Activated naive CD4-positive, alpha-beta T cell treated with anti-CD3 and anti-CD28 coated beads, Interleukin-2, amount 50 U/mL, for 24 hours (primary cell): ENCODE results near the gene IRF6.

Source experiments
- H3K27ac Mint-ChIP-seq: one replicate; pipeline ENCODE4 v1.8.0; 2021; ENCODE audit warnings: mild to moderate bottlenecking, mixed read lengths
- H3K27me3 Mint-ChIP-seq: one replicate; pipeline ENCODE4 v1.8.0; 2021; ENCODE audit warnings: mixed read lengths
- H3K36me3 Mint-ChIP-seq: one replicate; pipeline ENCODE4 v1.8.0; 2021; ENCODE audit warnings: mixed read lengths
- H3K4me1 Mint-ChIP-seq: one replicate; pipeline ENCODE4 v1.8.0; 2021; ENCODE audit warnings: mixed read lengths
- H3K4me3 Mint-ChIP-seq: one replicate; pipeline ENCODE4 v1.8.0; 2021; ENCODE audit warnings: mild to moderate bottlenecking, mixed read lengths
- H3K9me3 Mint-ChIP-seq: one replicate; pipeline ENCODE4 v1.8.0; 2021; ENCODE audit warnings: mixed read lengths

IRF6 gene

DNA sequence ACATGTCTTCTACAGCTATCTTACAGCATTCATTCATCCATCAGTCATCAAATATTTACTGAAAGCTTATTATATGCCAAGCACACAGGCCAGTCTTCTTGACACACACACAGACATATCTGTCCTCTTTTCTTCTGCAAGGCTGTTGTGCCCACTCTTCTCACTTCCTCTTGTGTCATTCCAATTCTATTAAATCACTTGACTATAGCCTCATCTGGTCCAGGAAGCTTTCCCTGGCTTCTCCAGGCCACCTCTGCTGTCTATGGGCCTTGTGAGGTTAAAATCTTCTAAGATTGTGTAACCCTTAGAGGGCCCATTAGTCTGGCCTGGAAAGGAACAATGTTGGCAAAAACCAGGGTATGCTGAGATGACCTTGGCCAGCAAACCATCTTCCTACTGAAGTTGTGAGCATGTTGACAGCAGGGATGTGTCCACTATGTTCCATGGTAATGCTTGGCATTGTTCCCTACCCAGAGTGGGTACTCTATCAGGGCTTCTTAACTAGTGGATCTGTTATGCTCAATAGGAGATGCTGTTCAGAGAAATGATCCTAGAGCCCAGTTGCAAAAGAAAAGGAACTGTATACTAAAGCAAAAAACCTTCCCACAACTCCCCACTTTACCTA, 44.8 kb downstream of the IRF6 start:
- Mint-ChIP-seq H3K4me1 (peaks cover 82% of the 10 kb centered on the region), H3K9me3 (no peaks in the 10 kb centered on the region), H3K4me3 (peak overlapping the region; percentile 60), H3K27me3 (no peaks in the 10 kb centered on the region), H3K27ac (peak overlapping the region; percentile 95), H3K36me3 (peaks cover 33% of the 10 kb centered on the region)

GRCh38 chr1:209759829-209760359, 46.0 kb downstream of the IRF6 start:
- no peaks in the 10 kb centered on the region for H3K27me3 Mint-ChIP-seq
- H3K9me3 Mint-ChIP-seq = no peaks in the 10 kb centered on the region
- H3K4me3 Mint-ChIP-seq = peak overlapping the region; percentile 65
- H3K36me3 Mint-ChIP-seq = peaks cover 36% of the 10 kb centered on the region
- H3K27ac Mint-ChIP-seq = peak overlapping the region; percentile 94
- peaks cover 82% of the 10 kb centered on the region for H3K4me1 Mint-ChIP-seq

DNA sequence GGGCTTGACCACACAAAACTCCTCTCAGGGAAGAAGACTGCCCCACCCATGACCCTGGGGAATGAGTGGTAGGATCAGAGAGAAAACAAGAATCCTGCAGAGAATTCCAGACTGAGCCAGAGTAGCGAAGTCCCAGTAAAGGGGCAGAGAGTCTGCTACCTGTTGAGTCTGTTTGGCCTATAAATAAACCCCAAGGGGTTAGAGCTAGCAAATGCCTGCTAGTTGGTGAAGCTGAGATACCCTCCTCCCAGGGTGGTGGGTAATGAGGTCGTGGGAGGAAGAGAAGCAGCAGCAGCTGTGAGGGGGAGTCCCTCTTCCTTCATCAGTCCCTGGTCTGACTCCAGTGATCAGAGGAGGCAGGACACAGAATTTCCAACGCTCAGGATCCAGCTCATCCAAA, 47.5 kb downstream of the IRF6 start:
- Mint-ChIP-seq H3K27me3 (no peaks in the 10 kb centered on the region), H3K9me3 (no peaks in the 10 kb centered on the region), H3K4me1 (peaks cover 81% of the 10 kb centered on the region), H3K27ac (peak overlapping the region; percentile 94), H3K36me3 (peaks cover 30% of the 10 kb centered on the region), H3K4me3 (peak overlapping the region; percentile 95)

GRCh38 chr1:209756615-209757445, 49.1 kb downstream of the IRF6 start:
- Mint-ChIP-seq H3K9me3 (no peaks in the 10 kb centered on the region), H3K4me3 (peak overlapping the region; percentile 95), H3K27ac (peak overlapping the region; percentile 94), H3K4me1 (peaks cover 77% of the 10 kb centered on the region), H3K36me3 (peaks cover 20% of the 10 kb centered on the region), H3K27me3 (no peaks in the 10 kb centered on the region)

- peak within 1 kb of the TSS; percentile 95 for H3K4me3 Mint-ChIP-seq
- peaks cover 15% of the 10 kb centered on the region for H3K36me3 Mint-ChIP-seq
Observed at GRCh38 chr1:209755926-209756614, 49.9 kb downstream of the IRF6 start, which contains the start of gene TRAF3IP3. Gene TRAF3IP3, plus strand, starts transcription at chr1:209756053. Its CDS starts 3,987 bp downstream, at chr1:209760040.

GRCh38 chr1:209755256-209755655, 50.7 kb downstream of the IRF6 start:
- Mint-ChIP-seq H3K27me3 (no peaks in the 10 kb centered on the region), H3K36me3 (peaks cover 13% of the 10 kb centered on the region), H3K27ac (peak overlapping the region; percentile 94), H3K4me1 (peaks cover 77% of the 10 kb centered on the region), H3K4me3 (peak overlapping the region; percentile 95), H3K9me3 (no peaks in the 10 kb centered on the region)

More at GRCh38 chr1:209755926-209756614, 49.9 kb downstream of the IRF6 start, which contains the start of gene TRAF3IP3:
- H3K9me3 Mint-ChIP-seq = no peaks in the 10 kb centered on the region
- peaks cover 77% of the 10 kb centered on the region for H3K4me1 Mint-ChIP-seq
- H3K27me3 Mint-ChIP-seq = no peaks in the 10 kb centered on the region
- peak within 1 kb of the TSS; percentile 94 for H3K27ac Mint-ChIP-seq

DNA sequence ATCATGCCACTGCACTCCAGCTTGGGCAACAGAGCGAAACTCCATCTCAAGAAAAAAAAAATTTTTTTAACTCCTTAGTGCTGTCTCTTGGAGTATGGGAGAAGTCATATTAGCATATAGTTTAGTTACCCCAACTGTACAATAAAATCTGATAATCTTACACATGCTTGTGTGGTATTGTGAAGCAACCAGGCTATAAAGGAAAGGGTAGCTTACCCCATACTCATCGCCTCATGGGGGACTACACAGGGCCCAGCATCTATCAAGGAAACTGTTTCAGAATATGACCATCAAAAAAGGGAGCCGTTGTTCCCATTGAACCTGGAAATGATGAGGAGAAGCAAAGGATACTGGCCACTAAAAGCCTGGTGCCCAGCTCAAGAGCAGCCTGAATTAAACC, 53.1 kb downstream of the IRF6 start:
- Mint-ChIP-seq H3K9me3 (no peaks in the 10 kb centered on the region), H3K36me3 (peaks cover 6% of the 10 kb centered on the region), H3K27me3 (no peaks in the 10 kb centered on the region), H3K4me1 (peaks cover 72% of the 10 kb centered on the region), H3K4me3 (no peak overlapping the region), H3K27ac (no peak overlapping the region)

DNA sequence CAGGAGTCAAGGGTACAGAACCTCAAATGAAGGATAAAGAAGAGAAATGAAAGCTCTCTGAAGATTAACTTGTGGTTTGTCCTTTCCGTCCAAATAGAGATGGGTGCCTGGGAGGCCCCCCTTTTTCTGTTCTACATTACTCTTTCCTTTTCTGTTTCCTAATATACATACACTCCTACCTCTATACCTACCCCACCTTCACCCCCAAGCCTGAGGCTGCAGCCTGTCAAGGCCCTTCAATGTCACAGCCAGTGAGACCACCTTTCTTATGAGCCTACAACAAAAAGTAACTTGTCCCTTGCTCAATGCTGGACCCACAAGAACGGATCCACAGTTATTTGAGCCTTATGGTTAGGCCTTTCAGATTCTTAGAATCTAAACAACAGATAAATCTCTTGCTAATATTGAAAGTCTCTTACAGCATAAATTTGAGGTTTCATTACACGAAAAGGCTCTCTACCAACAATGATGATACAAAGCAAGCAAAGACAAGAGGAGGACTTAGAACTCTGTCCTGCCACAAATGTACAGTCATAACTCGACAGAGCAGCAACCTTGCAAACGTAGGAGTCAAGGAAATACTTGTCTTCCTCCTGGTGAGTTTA, 54.2 kb downstream of the IRF6 start:
- H3K4me1 Mint-ChIP-seq = peaks cover 81% of the 10 kb centered on the region
- peaks cover 6% of the 10 kb centered on the region for H3K36me3 Mint-ChIP-seq
- H3K4me3 Mint-ChIP-seq = peak overlapping the region; percentile 79
- H3K9me3 Mint-ChIP-seq = no peaks in the 10 kb centered on the region
- H3K27ac Mint-ChIP-seq = peak overlapping the region; percentile 98
- no peaks in the 10 kb centered on the region for H3K27me3 Mint-ChIP-seq

DNA sequence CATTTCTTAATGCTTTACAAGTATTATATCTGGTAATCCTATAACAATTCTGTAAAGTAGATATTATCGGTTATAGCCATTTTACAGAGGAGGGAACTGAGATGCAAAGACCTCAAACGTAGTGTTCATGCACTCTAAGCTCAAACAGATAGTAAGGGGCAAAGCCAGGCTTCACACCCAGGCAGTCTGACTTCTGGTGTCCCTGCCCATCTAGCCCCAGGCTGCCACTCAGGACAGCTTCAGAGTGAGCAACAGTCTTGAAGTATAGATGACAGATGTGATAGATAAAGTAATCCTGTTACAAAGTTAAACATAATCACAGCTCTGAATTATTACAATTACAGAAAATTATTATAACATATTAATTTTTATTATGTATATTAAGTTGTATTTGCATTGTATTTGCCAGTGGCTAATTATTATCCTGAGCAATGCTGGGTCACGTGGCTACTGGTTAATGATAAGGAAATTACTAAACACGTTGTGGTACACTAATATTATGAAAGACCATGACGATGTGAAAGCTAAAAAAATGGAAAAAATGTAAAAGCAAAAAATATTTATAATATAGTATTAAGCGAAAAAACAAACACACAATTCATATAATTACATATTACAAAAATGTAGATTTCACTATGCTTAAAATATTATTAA, 56.1 kb downstream of the IRF6 start:
- Mint-ChIP-seq H3K4me1 (peaks cover 76% of the 10 kb centered on the region), H3K27ac (peak overlapping the region; percentile 56), H3K9me3 (no peaks in the 10 kb centered on the region), H3K27me3 (no peaks in the 10 kb centered on the region), H3K4me3 (peak overlapping the region; percentile 0), H3K36me3 (no peaks in the 10 kb centered on the region)

DNA sequence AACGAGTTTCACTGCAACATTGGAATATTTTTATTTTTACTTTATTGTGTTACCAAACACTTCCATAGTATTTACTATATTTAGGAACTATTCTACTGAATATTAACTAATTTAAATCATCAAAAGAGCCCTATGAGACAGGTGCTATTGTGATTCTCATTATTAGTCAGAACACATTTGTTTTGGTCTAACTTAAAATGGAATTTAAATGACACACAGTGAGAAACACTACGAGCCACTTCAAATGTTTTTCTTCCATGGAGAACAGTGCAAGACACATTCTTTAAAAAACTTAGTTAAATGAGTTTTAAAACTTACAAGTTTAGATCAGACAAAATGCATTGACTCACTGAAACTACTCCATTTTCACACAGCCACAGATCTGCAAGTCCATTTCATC, 56.7 kb downstream of the IRF6 start:
- H3K27ac Mint-ChIP-seq = peak overlapping the region; percentile 56
- no peaks in the 10 kb centered on the region for H3K27me3 Mint-ChIP-seq
- peak overlapping the region; percentile 0 for H3K4me3 Mint-ChIP-seq
- H3K36me3 Mint-ChIP-seq = no peaks in the 10 kb centered on the region
- H3K4me1 Mint-ChIP-seq = peaks cover 74% of the 10 kb centered on the region
- no peaks in the 10 kb centered on the region for H3K9me3 Mint-ChIP-seq

GRCh38 chr1:209748620-209749019, 57.3 kb downstream of the IRF6 start:
- Mint-ChIP-seq H3K4me3 (peak overlapping the region; percentile 83), H3K27ac (peak overlapping the region; percentile 99), H3K27me3 (no peaks in the 10 kb centered on the region), H3K9me3 (no peaks in the 10 kb centered on the region), H3K36me3 (no peaks in the 10 kb centered on the region), H3K4me1 (peaks cover 70% of the 10 kb centered on the region)

DNA sequence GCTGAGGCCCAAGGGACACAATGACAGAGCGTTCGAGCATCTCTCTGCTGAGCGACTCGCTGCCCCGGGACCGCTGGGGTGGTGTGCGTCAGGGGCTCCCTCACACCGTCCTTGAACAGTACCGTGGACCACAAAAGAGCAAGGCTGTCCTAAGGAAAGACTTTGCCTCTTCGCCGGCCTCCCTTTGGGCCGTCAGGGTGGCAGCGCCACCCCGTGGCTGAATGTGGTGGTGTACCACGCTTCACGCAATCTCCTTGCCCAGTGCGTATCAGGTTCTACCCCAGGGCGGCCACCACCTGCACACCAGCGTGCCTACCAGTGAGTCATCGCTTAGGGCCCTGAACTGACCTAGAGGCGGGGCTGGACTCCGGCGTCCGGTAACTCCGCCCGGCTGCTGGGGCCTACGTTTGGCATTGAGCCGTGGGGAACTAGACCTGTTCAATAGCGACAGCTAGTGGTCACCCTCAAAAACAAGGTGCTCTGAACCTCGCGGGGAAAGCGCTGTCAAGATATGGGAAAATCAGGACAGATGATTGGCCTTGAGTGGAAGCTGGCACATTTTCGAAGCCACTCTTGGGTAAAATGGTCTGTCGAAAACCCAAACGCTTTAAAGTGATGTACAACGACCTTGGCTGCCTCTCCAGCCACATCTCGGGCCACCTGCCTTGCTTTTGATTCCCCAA, 58.2 kb downstream of the IRF6 start:
- H3K4me1 Mint-ChIP-seq = peaks cover 65% of the 10 kb centered on the region
- peak overlapping the region; percentile 83 for H3K4me3 Mint-ChIP-seq
- H3K27me3 Mint-ChIP-seq = no peaks in the 10 kb centered on the region
- H3K27ac Mint-ChIP-seq = peak overlapping the region; percentile 99
- no peaks in the 10 kb centered on the region for H3K36me3 Mint-ChIP-seq
- no peaks in the 10 kb centered on the region for H3K9me3 Mint-ChIP-seq

DNA sequence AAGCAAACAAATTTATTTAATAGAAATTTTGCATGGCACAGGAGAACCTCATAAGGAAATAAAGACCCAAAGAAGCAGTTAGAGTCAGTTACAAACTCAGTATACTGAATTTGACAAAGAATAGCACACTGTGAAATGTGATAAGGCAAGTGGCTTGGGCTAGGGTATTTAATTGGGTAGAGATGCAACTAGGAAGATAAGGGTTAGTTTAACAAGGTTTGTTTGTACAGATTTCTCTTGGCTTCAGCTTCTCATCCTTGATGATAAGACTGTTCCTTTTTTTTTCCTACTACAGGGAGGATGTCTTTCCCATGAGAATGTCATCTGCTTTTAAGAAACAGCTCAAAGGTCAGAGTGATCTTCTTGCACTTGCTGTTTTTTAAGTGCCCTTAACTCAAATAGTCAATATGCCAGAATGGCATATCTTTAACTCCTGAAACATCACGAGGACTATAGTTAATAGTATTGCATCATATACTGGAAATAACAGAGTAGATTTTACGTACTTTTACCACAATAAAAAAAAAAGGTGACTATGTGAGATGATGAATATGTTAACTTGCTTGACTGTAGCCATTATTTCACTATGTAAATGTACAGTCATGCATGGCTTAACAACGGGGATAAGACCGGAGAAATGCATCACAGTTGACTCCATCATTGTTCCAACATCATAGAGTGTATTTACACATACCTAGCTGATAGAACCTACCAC, 59.3 kb downstream of the IRF6 start:
- H3K36me3 Mint-ChIP-seq = no peaks in the 10 kb centered on the region
- no peak overlapping the region for H3K4me3 Mint-ChIP-seq

DNA sequence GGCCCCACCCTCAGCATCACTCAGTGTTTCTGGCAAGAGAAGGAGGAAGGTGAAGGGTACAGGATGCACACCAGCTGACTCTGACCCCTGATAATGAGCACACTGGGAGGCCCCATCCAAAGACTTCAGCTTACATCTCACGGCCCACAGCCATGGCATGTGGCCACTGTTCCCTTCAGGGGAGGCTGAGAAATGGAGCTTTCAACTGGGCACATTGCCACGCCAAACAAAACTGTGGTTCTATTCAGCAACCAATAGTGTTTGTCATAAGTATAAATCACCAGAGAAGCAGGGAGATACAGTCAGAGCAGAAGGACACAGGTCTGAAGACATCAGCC, 62.8 kb downstream of the IRF6 start:
- no peaks in the 10 kb centered on the region for H3K27me3 Mint-ChIP-seq
- H3K4me1 Mint-ChIP-seq = peaks cover 41% of the 10 kb centered on the region
- no peaks in the 10 kb centered on the region for H3K36me3 Mint-ChIP-seq
- H3K27ac Mint-ChIP-seq = peak overlapping the region; percentile 15
- no peaks in the 10 kb centered on the region for H3K9me3 Mint-ChIP-seq
- no peak overlapping the region for H3K4me3 Mint-ChIP-seq

More for the DNA sequence above, 59.3 kb downstream of the IRF6 start:
- Mint-ChIP-seq H3K4me1 (peaks cover 67% of the 10 kb centered on the region), H3K27ac (peak overlapping the region; percentile 80), H3K27me3 (no peaks in the 10 kb centered on the region), H3K9me3 (no peaks in the 10 kb centered on the region)
